Measurements from ENCODE around the gene EARS2.
A peak's percentile ranks its signal among the peaks of the same experiment; 100 is the strongest.
"Not testable (repeated sequence)": the region's sequence is repeated elsewhere in the genome, so short reads cannot be mapped to it uniquely, and the experiment has no call there.

The EARS2 gene

GRCh38 chr16:23571895-23572294 lies 14.7 kb upstream of the EARS2 start:
- no peak overlapping the region for H3K4me3 ChIP-seq (ENCODE audit: low read depth, low read length)
- no peak for DNase-seq (ENCODE audit: low read depth)

GRCh38 chr16:23570992-23571632 lies 14.0 kb upstream of the EARS2 start:
- no peak for DNase-seq (ENCODE audit: low read depth)
- H3K4me3 ChIP-seq (ENCODE audit: low read depth, low read length): no peak overlapping the region

- H3K4me3 ChIP-seq (ENCODE audit: low read depth, low read length): no peak overlapping the region
- DNase-seq (ENCODE audit: low read depth): no peak
Observed at GRCh38 chr16:23567602-23568001, 10.5 kb upstream of the EARS2 start.

GRCh38 chr16:23566724-23567123 lies 9.6 kb upstream of the EARS2 start:
- DNase-seq (ENCODE audit: low read depth): no peak
- H3K4me3 ChIP-seq (ENCODE audit: low read depth, low read length): no peak overlapping the region

- no peak for DNase-seq (ENCODE audit: low read depth)
Observed at GRCh38 chr16:23564575-23565363, 7.6 kb upstream of the EARS2 start.

GRCh38 chr16:23563186-23563585 lies 6.0 kb upstream of the EARS2 start:
- H3K4me3 ChIP-seq (ENCODE audit: low read depth, low read length): no peak overlapping the region
- DNase-seq (ENCODE audit: low read depth): no peak

More at GRCh38 chr16:23564575-23565363, 7.6 kb upstream of the EARS2 start:
- H3K4me3 ChIP-seq (ENCODE audit: low read depth, low read length): no peak overlapping the region

GRCh38 chr16:23562505-23562904 lies 5.4 kb upstream of the EARS2 start:
- H3K4me3 ChIP-seq (ENCODE audit: low read depth, low read length): no peak overlapping the region
- no peak for DNase-seq (ENCODE audit: low read depth)

- DNase-seq (ENCODE audit: low read depth): no peak
- H3K4me3 ChIP-seq (ENCODE audit: low read depth, low read length): no peak overlapping the region
Observed at GRCh38 chr16:23561586-23561985, 4.4 kb upstream of the EARS2 start.

- peak overlapping the region; percentile 93 for H3K4me3 ChIP-seq (ENCODE audit: low read depth, low read length)
- no peak for DNase-seq (ENCODE audit: low read depth)
Observed at GRCh38 chr16:23557779-23558702, 891 bp upstream of the EARS2 start.

- no peak for DNase-seq (ENCODE audit: low read depth)
- no peak overlapping the region for H3K4me3 ChIP-seq (ENCODE audit: low read depth, low read length)
Observed at GRCh38 chr16:23554536-23554935, 2.6 kb downstream of the EARS2 start.

GRCh38 chr16:23552161-23552560 lies 5.0 kb downstream of the EARS2 start:
- H3K4me3 ChIP-seq (ENCODE audit: low read depth, low read length): no peak overlapping the region
- no peak for DNase-seq (ENCODE audit: low read depth)

- DNase-seq (ENCODE audit: low read depth): no peak
- H3K4me3 ChIP-seq (ENCODE audit: low read depth, low read length): no peak overlapping the region
Observed at GRCh38 chr16:23549938-23550337, 7.2 kb downstream of the EARS2 start.

GRCh38 chr16:23544436-23544835 lies 12.7 kb downstream of the EARS2 start:
- no peak for DNase-seq (ENCODE audit: low read depth)
- no peak overlapping the region for H3K4me3 ChIP-seq (ENCODE audit: low read depth, low read length)

- not testable (repeated sequence) for DNase-seq (ENCODE audit: low read depth); H3K4me3 ChIP-seq (ENCODE audit: low read depth, low read length)
Observed at GRCh38 chr16:23540817-23541178, 16.4 kb downstream of the EARS2 start.

GRCh38 chr16:23539984-23540816 lies 16.9 kb downstream of the EARS2 start:
- H3K4me3 ChIP-seq (ENCODE audit: low read depth, low read length): no peak overlapping the region
- DNase-seq (ENCODE audit: low read depth): no peak

- no peak for DNase-seq (ENCODE audit: low read depth)
- no peak overlapping the region for H3K4me3 ChIP-seq (ENCODE audit: low read depth, low read length)
Observed at GRCh38 chr16:23538919-23539278, 18.3 kb downstream of the EARS2 start.

- H3K4me3 ChIP-seq (ENCODE audit: low read depth, low read length): no peak overlapping the region
- DNase-seq (ENCODE audit: low read depth): no peak
Observed at GRCh38 chr16:23537390-23537789, 19.8 kb downstream of the EARS2 start.

- no peak for DNase-seq (ENCODE audit: low read depth)
Observed at GRCh38 chr16:23535901-23536300, 21.2 kb downstream of the EARS2 start.

More at GRCh38 chr16:23535901-23536300, 21.2 kb downstream of the EARS2 start:
- H3K4me3 ChIP-seq (ENCODE audit: low read depth, low read length): no peak overlapping the region

Measured in skeletal muscle cell (primary cell).